ENCODE measurements around the gene ABTB2.
"Not testable (repeated sequence)": the region's sequence is repeated elsewhere in the genome, so short reads cannot be mapped to it uniquely, and the experiment has no call there.

The ABTB2 gene

DNA sequence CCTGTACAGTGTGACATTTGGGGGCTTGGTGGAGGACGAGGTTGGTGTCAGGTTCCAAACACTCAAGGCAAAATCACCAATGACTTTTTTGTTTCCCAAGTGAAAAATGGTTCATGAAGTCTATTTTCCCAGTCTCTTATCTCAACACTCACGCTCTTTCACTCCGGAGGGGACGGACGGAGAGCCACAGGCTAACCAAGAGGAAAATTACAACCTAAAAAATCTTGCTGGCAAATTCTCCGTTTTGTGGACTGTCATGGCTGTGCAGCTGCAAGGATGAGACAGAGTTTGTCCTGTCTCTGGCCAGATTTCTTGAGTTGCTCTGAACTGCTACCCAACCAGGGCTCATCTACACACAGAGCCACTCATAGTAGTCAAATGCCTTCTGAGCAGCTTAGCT, 101.2 kb downstream of the ABTB2 start:
- DNase-seq: no peak

- DNase-seq: no peak
Observed at GRCh38 chr11:34256150-34256549, 101.7 kb downstream of the ABTB2 start.

GRCh38 chr11:34255101-34255500, 102.7 kb downstream of the ABTB2 start:
- DNase-seq: no peak

DNA sequence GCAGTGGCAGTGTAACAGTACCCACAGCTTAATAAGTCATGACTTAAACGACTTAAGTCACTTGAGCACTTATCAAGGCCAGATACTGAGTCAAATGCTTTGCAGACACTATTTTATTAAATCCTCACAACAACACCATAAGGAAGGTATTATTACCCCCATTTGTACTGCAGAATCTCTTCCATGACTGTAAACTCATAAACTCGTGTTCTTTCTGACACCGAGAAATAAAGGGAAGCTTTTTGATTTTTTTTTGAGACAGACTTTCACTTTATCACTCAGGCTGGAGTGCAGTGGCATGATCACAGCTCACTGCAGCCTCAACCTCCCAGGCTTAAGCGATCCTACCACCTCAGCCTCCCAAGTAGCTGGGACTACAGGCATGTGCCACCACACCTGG, 103.8 kb downstream of the ABTB2 start:
- no peak for DNase-seq

- DNase-seq: no peak
Observed at GRCh38 chr11:34252651-34253050, 105.2 kb downstream of the ABTB2 start.

DNA sequence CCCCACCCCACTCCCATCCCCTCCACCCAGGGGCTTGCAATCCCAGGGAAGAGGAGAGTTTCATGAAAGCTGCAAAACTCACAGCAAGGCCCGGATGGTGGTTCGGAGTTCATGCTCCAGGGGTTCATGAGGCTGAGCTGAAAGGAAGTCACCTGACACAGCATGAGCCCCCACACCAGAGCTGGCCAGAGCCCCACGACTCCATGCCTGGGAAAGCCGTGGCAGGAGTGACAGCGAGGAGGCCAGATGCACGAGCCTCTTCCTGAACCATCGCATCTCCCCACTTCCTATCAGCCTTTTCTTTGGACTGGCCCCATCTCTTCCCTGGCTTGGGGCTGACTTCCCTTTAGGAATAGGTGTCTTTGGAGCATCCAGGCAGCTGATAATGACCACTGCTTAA, 105.8 kb downstream of the ABTB2 start:
- no peak for DNase-seq

GRCh38 chr11:34251589-34251980, 106.2 kb downstream of the ABTB2 start:
- no peak for DNase-seq

- DNase-seq: peak; percentile 83
Observed at GRCh38 chr11:34250732-34251588, 106.8 kb downstream of the ABTB2 start.

- DNase-seq: no peak
Observed at GRCh38 chr11:34250211-34250610, 107.6 kb downstream of the ABTB2 start.

- DNase-seq: no peak
Observed at GRCh38 chr11:34249439-34249838, 108.4 kb downstream of the ABTB2 start.

- DNase-seq: not testable (repeated sequence)
Observed at GRCh38 chr11:34246511-34246910, 111.3 kb downstream of the ABTB2 start.

- no peak for DNase-seq
Observed at GRCh38 chr11:34245041-34245440, 112.8 kb downstream of the ABTB2 start.

DNA sequence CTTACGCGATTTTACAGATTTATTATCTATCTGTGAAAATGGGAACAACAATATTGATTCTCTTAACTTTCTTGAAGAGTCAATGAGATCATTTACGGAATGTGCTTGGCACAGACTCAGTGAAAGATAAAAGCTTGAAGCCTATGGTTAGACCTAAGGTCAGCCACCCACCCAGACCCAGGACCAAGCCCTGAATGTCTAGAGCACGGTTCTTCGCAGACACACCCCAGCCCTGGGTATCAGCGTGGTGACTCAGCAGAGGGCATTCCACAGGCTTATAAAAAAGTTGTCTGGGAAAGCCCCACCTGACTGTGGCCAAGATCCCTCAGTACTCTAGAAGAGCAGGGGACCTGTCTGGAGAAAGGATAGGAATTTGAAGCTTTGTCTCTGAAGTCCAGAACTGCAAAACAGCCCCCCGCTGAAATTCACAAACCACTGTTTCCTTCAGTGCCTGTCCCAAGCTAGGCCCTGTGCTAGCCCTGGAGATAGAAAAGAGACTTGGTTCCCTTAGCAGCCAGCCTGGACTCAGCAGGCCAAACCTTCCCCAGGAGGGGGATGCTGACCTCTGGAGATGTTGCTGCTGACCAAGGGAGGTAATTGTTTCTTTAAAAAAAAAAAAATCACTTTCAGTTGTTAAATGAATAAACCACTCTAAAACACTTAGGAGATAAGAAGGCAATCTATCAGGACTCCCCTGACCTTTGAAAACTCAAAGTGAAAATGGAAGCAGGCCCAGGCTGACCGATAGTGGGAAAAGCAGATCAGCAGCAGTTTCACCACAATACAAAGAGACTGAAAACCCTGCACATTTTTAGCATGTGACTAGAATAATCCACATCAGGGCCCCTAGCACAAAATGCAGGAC, 114.0 kb downstream of the ABTB2 start:
- DNase-seq: no peak

GRCh38 chr11:34242037-34242625, 115.7 kb downstream of the ABTB2 start:
- no peak for DNase-seq

DNA sequence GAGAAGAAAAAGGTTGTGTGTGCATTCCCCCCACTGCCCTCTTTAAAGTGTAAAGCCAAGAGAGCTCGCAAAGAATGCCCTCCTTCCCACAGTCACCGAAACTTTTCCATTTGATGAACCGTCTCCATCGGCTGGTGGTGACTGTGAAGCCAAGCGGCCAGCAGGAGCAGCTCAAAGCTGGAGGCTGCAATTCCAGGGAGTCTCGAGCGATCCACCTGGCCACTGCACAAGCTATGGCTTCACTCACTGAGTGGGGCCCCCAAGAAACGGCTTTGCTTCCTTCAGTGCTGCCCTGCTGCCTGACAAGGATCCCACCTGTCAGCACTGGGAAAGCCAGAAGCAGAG, 117.7 kb downstream of the ABTB2 start:
- DNase-seq: no peak

DNA sequence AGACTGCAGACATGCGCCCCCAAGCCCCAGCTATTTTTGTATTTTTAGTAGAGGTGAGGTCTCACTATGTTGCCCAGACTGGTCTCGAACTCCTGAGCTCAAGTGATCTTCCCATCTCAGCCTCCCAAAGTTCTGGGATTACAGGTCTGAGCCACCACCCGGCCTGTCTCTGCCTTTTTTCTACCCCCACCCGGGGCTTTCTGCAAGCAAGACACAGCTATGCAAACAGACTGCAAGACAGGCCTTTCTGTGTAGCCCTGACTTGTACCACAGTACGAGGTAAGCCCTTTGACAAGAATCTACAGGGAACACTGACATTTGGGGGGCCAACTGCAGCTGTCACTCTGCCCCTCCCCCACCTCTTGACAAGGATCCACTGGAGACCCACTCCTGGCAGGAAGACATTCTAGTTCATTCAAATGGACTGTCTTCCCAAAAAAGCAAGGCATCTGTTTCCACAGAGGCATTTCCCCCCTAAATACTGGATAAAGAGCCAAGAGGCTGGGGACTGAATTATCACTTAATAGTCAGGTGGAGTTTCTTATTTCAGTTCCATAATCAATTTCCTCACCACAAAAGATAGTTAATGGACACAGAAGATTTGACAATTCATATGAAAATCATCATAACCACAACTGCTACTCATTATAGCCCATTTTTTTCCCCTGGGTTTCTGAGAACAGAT, 118.2 kb downstream of the ABTB2 start:
- no peak for DNase-seq

- no peak for DNase-seq
Observed at GRCh38 chr11:34238966-34239365, 118.8 kb downstream of the ABTB2 start.

DNA sequence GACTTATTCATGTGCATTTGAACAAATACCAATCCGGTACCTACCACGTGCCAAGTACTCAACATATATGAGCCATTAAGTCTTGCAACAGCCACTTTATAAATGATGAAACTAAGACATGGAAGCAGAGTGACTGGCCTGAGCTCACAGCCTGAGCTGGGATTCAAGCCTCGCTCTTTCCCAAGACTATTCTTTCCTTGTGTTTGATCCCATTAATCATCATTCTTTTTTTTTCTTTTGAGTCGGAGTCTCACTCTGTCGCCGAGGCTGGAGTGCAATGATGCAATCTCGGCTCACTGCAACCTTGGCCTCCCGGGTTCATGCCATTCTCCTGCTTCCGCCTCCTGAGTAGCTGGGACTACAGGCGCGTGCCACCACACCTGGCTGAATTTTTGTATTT, 119.3 kb downstream of the ABTB2 start:
- DNase-seq: no peak

DNA sequence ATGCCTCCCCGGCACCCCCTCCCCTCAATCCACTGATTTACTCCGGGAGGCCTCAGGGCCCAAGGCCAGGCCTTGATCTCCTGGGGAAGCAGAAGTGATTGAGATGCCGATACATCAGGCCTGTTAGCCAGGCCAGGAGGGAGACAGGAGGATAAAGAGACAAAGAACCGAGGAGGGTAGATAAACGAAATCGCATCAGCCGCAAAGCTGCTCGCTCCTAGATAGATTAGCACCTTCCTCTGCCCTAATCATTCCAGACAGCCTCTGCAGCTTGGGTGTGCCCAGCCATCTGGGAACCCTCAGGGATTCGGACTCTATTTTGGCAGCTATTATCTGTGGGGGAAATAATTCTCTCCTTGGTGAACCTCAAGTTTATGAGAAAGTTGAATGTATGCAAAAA, 121.2 kb downstream of the ABTB2 start:
- no peak for DNase-seq

DNA sequence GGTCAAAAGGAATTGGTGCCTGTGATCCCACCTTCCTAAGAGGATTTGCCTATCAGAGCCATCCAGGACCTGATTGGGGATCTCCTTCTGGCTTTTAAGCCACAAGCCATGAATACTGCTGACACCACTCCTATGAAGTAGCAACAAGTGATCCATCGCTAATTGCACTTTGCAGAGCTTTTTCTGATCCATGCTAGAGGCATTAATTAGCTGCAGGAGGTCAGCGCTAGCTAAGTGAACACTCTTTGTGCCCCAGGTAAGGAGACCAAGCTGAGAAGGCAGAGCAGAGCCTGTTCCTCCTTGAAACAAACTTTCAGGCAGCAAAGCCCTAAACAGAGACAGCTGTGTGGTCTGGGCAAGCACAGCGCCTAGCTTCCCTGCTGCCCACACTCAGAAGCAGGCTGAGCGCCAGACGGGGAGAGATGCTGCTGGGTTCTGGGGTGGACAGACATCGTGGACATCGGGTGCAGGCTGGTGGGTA, 122.2 kb downstream of the ABTB2 start:
- DNase-seq: no peak

GRCh38 chr11:34235189-34235588, 122.6 kb downstream of the ABTB2 start:
- DNase-seq: no peak

DNA sequence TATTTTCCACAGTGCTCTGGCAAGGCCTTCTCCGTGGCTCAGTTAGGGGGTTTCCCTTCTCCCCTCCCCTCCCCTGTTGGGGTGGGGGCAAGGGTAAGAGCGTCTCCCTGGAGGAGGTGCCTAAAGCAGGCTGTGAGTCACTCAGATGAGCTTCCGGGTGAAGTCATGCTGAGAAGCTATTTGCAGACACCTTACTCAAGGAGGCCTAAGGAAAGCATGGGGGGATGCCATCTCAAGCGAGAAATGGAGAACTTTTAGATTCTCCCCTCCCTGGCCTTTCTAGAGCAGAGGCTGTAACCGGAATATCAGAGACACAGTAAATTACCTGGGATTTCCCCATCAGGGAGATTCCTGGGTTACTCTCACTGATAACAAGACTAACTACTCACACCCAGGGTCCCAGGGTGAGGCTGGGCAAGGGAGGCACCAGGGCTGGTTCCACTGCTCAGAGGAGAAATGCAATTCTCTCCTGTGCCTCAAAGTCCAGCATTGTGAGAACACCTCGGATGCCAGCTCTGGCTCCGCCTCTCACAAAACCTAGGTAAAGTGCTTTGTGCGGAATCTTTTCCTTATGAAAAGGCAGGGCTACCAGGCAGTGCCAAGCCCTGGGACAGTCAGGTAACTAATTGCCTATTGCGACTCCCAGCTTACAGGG, 123.6 kb downstream of the ABTB2 start:
- DNase-seq: peak; percentile 80
